HepG2 (cell line): ENCODE data around the gene SAMD4B. TPM values are rescaled to one million over a fixed set of nuclear protein-coding genes. Genes with fewer than 3 reads are reported as not detected.

Experiments used
- AGO2 ChIP-seq: fragments of 200-400 bp; formaldehyde crosslinking; optimal IDR thresholded peaks from 2 replicates; pipeline ENCODE3; 2017; ENCODE audit warnings: mild to moderate bottlenecking, low read depth, low read length, moderate library complexity
- ARHGAP35 ChIP-seq: sonication (generic); formaldehyde crosslinking; IDR thresholded peaks from 2 replicates; pipeline ENCODE4 v1.9.0; 2022; ENCODE audit warnings: mild to moderate bottlenecking, inconsistent platforms, moderate library complexity, missing genetic modification reagents, borderline replicate concordance
- ATF7-NPFF ChIP-seq: sonication (generic); formaldehyde crosslinking; IDR thresholded peaks from 2 replicates; pipeline ENCODE4 v1.8.1; 2023; ENCODE audit warnings: mild to moderate bottlenecking, low read depth, missing genetic modification reagents, moderate library complexity
- FOSL2 ChIP-seq: sonication (generic); formaldehyde crosslinking; IDR thresholded peaks from 2 replicates; pipeline ENCODE4 v1.4.0; 2020; ENCODE audit warnings: missing genetic modification reagents
- FOXC1 ChIP-seq: sonication (generic); formaldehyde crosslinking; IDR thresholded peaks from 2 replicates; pipeline ENCODE4 v1.8.0; 2022; ENCODE audit warnings: mild to moderate bottlenecking, missing genetic modification reagents, borderline replicate concordance
- GTF3A ChIP-seq: sonication (generic); formaldehyde crosslinking; conservative IDR thresholded peaks from 2 replicates; pipeline ENCODE4 v1.4.0; 2020; ENCODE audit warnings: mild to moderate bottlenecking, missing genetic modification reagents
- JDP2 ChIP-seq: sonication (generic); formaldehyde crosslinking; IDR thresholded peaks from 2 replicates; pipeline ENCODE4 v1.8.1; 2022; ENCODE audit warnings: missing genetic modification reagents, borderline replicate concordance
- MEF2D ChIP-seq: sonication (generic); formaldehyde crosslinking; IDR thresholded peaks from 2 replicates; pipeline ENCODE4 v1.5.1; 2020; ENCODE audit warnings: mild to moderate bottlenecking, missing genetic modification reagents
- NONO ChIP-seq, 2 experiments: fragments of 450-650 bp in 1 of 2; sonication (generic) in 1 of 2; formaldehyde crosslinking in 1 of 2; IDR thresholded peaks in 1 of 2; conservative IDR thresholded peaks in 1 of 2; 2 replicates each; pipeline versions ENCODE4 v1.6.1 to v1.8.0; 2017 to 2022; ENCODE audit warnings: mild to moderate bottlenecking in 1 of 2, missing genetic modification reagents in 1 of 2, moderate library complexity in 1 of 2
- REL ChIP-seq: sonication (generic); formaldehyde crosslinking; conservative IDR thresholded peaks from 2 replicates; pipeline ENCODE4 v1.8.0; 2022; ENCODE audit warnings: mild to moderate bottlenecking, missing genetic modification reagents, moderate library complexity
- RXRA ChIP-seq: sonication (generic); formaldehyde crosslinking; IDR thresholded peaks from 2 replicates; pipeline ENCODE4 v1.5.1; 2020; ENCODE audit warnings: missing genetic modification reagents
- ZFX ChIP-seq: sonication (generic); formaldehyde crosslinking; IDR thresholded peaks from 2 replicates; pipeline ENCODE4 v1.4.0; 2020; ENCODE audit warnings: mild to moderate bottlenecking, low read depth, missing genetic modification reagents, moderate library complexity
- ZNF543 ChIP-seq: sonication (generic); formaldehyde crosslinking; IDR thresholded peaks from 2 replicates; pipeline ENCODE4 v1.4.0; 2020; ENCODE audit warnings: mild to moderate bottlenecking, missing genetic modification reagents
- ZNF639 ChIP-seq: conservative IDR thresholded peaks from 2 replicates; pipeline ENCODE4 v1.6.1; 2018; ENCODE audit warnings: missing genetic modification reagents
- ZNF878 ChIP-seq: sonication (generic); formaldehyde crosslinking; IDR thresholded peaks from 2 replicates; pipeline ENCODE4 v1.8.1; 2023; ENCODE audit warnings: mild to moderate bottlenecking, missing genetic modification reagents, moderate library complexity
- ZNF883 ChIP-seq: sonication (generic); formaldehyde crosslinking; IDR thresholded peaks from 2 replicates; pipeline ENCODE4 v1.5.1; 2020; ENCODE audit warnings: mild to moderate bottlenecking, missing genetic modification reagents; ENCODE audit errors: not compliant biosample characterization
- polyA plus RNA-seq, 8 experiments: library from polyadenylated mRNA; depleted of rRNA in 3 of 8; stranded (reverse) in 7 of 8; unstranded in 1 of 8; fragments of >200 nt; fragmentation: Illumina TruSeq in 4 of 8; extraction: Trizol in 4 of 8; gene quantifications; 2 replicates each; pipeline versions ENCODE4 v1.2.1 to v1.2.3, GENCODE V29; 2011 to 2016; ENCODE audit warnings: low read depth in 4 of 8, missing spikeins in 1 of 8, mixed read lengths in 1 of 8; ENCODE audit not compliant: insufficient read depth in 1 of 8
- total RNA-seq, 5 experiments: library from RNA; depleted of rRNA; stranded (reverse); fragments of >200 nt; fragmentation: Illumina TruSeq; extraction: Trizol; gene quantifications; 2 replicates each; pipeline ENCODE4 v1.2.3, GENCODE V29; 2016; ENCODE audit warnings: low read depth in 1 of 5
- TF ChIP-seq, protein P1 (sequence below): sonication (generic); formaldehyde crosslinking; IDR thresholded peaks from 2 replicates; pipeline ENCODE4 v1.8.1; 2023; ENCODE audit warnings: missing genetic modification reagents, inconsistent platforms, borderline replicate concordance
- TF ChIP-seq, protein P2 (sequence below): sonication (generic); formaldehyde crosslinking; IDR thresholded peaks from 2 replicates; pipeline ENCODE4 v1.8.1; 2023; ENCODE audit warnings: missing genetic modification reagents, mild to moderate bottlenecking, borderline replicate concordance
- TF ChIP-seq, protein P3 (sequence below), 2 experiments: sonication (generic) in 1 of 2; formaldehyde crosslinking in 1 of 2; IDR thresholded peaks; 2 replicates each; pipeline versions ENCODE4 v1.6.1 to v1.9.0; 2014 to 2022; ENCODE audit warnings: antibody characterized with exemption in 1 of 2, borderline replicate concordance in 1 of 2, inconsistent platforms in 1 of 2, low read depth in 1 of 2, missing genetic modification reagents in 1 of 2

SAMD4B gene
- total and polyA plus RNA-seq, 2 of the 13 experiments (the other 11 are each of a cell fraction or from before 2014, with no cell fraction given), result 26.0 to 31.8 TPM

DNA sequence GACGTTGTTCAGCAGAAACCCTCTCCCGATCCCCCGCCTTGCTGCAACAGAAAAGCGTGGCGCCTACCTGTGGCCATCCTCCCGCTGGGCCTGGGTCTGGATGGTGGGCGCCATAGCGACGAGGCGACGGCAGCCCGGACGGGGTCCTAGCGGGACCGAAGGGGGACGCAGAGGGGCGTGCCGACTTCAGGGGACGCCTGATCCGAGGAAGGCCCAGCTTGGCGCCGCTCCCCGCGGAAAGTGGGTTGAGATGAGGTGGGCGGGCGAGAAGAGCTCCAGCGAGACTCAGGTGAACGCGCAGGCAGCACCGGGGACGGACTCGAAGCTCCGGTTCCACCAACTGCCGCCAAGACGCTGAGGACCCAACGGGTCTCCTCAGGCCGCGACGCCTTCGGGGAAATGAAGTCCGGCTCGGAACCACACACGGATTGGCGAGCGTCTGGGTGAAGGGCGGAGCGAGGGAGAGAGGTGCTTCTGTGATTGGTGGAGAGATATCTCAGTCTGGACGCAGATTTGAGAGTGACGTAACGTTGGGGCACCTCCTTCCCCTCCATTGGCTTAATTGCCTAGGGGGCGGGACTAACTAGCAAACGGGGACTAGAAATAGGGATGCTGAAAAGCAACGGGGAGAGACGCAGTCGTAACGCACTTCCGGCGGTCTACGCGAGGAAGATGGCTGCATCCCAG is 48.7 kb downstream of the SAMD4B start, which contains the start of the genes MED29 and PAF1 (continued):
- TF ChIP-seq NONO (IDR thresholded peaks at IDR 0.05) (no peak), NONO (CRISPR knock-in tag; conservative IDR thresholded peaks at IDR 0.05) (peak; percentile 72), FOXC1 (CRISPR knock-in tag) (peak; percentile 11; the same call in 1 of the 2 replicates), ZNF639 (CRISPR knock-in tag) (peak; percentile 65; the same call in 1 of the 2 replicates), ATF7-NPFF (CRISPR knock-in tag) (no peak), ZFX (CRISPR knock-in tag) (peak; percentile 80), AGO2 (peak; percentile 79), JDP2 (CRISPR knock-in tag) (no peak), FOSL2 (CRISPR knock-in tag) (peak; percentile 15; the same call in 1 of the 2 replicates), MEF2D (CRISPR knock-in tag) (peak; percentile 13; the same call in 1 of the 2 replicates), ZNF543 (CRISPR knock-in tag) (peak; percentile 90; the same call in 1 of the 2 replicates), ZNF883 (peak; percentile 61), REL (CRISPR knock-in tag) (peak; percentile 66), ARHGAP35 (CRISPR knock-in tag) (peak; percentile 82; the same call in 1 of the 2 replicates), GTF3A (CRISPR knock-in tag) (peak; percentile 96), ZNF878 (CRISPR knock-in tag) (0 out of 2 replicates have a peak, but pooled peaks have one; percentile 20), RXRA (no peak)
- TF ChIP-seq, protein P1, sequence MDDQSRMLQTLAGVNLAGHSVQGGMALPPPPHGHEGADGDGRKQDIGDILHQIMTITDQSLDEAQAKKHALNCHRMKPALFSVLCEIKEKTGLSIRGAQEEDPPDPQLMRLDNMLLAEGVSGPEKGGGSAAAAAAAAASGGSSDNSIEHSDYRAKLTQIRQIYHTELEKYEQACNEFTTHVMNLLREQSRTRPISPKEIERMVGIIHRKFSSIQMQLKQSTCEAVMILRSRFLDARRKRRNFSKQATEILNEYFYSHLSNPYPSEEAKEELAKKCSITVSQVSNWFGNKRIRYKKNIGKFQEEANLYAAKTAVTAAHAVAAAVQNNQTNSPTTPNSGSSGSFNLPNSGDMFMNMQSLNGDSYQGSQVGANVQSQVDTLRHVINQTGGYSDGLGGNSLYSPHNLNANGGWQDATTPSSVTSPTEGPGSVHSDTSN (CRISPR knock-in tag), result no peak
- TF ChIP-seq, protein P2, sequence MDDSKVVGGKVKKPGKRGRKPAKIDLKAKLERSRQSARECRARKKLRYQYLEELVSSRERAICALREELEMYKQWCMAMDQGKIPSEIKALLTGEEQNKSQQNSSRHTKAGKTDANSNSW, result peak; percentile 54; the same call in 1 of the 2 replicates
- TF ChIP-seq, protein P3, sequence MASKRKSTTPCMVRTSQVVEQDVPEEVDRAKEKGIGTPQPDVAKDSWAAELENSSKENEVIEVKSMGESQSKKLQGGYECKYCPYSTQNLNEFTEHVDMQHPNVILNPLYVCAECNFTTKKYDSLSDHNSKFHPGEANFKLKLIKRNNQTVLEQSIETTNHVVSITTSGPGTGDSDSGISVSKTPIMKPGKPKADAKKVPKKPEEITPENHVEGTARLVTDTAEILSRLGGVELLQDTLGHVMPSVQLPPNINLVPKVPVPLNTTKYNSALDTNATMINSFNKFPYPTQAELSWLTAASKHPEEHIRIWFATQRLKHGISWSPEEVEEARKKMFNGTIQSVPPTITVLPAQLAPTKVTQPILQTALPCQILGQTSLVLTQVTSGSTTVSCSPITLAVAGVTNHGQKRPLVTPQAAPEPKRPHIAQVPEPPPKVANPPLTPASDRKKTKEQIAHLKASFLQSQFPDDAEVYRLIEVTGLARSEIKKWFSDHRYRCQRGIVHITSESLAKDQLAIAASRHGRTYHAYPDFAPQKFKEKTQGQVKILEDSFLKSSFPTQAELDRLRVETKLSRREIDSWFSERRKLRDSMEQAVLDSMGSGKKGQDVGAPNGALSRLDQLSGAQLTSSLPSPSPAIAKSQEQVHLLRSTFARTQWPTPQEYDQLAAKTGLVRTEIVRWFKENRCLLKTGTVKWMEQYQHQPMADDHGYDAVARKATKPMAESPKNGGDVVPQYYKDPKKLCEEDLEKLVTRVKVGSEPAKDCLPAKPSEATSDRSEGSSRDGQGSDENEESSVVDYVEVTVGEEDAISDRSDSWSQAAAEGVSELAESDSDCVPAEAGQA (IDR thresholded peaks at IDR 0.05; ENCODE audit: low read depth), result peak; percentile 91
- TF ChIP-seq, protein P3 (CRISPR knock-in tag; IDR thresholded peaks at IDR 0.05; ENCODE audit: borderline replicate concordance), result no peak
